ENCODE data around the gene DGKZ.

Gene DGKZ

GRCh38 chr11:46343520-46343919, 3.7 kb upstream of the DGKZ start:
- DNase-seq = no peak

DNA sequence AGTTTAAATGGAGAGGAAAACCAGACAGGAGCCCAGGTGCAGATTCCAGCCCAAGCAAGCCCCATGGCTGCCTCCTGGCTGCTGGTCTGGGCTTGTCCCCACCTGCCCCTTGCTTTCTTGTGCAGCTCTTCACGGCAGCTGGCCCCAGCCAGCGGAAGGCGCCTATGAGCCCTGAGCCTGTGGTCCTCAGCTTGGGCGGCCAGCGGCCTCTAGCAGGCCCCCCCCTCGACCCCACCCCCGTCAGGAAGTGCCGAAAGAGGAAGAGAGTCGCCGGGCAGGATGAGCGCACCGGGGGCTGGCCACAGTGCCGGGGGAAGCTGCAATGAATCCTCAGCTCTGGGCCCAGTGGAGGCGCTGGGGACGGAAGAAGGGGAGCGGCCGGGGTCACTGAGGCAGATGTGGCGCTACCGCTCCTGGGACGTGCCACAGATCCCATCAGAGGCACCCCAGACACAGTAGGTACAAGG, 2.1 kb upstream of the DGKZ start:
- peak in 4 of 56 donors; percentile 26 to 33 (median 32) for DNase-seq

DNA sequence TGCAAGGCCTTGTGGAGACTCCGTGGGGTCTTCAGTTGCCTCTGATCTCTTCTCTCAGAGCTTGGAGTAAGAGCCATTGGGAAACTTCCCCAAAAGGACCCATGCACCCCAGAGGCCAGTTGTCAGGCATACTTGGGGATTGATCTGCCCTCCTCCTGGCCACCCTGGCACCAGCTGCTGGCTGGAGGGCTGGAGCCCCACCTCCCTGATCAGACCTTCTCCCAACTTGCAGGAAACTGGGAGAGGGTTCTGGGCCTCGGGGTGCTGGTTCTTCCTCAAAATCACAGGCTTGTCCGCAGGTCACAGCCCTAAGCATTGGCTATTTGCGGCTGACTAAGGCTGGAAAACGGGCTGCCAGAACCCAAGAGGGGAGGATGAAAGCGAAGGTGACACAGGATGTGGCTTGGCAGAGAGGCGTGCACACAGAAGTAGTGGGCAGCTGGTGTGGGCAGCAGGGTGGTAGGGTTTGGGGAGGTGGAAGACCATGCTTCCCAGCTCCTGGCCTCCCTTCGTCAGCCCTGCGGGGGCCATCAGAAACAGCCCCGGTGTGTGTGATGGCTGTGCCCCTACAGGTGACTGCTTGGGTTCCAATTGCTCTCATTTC, 1.3 kb upstream of the DGKZ start:
- no peak for DNase-seq

GRCh38 chr11:46347637-46348311, 511 bp downstream of the DGKZ start:
- DNase-seq = peak in 1 of 56 donors; percentile 33

DNA sequence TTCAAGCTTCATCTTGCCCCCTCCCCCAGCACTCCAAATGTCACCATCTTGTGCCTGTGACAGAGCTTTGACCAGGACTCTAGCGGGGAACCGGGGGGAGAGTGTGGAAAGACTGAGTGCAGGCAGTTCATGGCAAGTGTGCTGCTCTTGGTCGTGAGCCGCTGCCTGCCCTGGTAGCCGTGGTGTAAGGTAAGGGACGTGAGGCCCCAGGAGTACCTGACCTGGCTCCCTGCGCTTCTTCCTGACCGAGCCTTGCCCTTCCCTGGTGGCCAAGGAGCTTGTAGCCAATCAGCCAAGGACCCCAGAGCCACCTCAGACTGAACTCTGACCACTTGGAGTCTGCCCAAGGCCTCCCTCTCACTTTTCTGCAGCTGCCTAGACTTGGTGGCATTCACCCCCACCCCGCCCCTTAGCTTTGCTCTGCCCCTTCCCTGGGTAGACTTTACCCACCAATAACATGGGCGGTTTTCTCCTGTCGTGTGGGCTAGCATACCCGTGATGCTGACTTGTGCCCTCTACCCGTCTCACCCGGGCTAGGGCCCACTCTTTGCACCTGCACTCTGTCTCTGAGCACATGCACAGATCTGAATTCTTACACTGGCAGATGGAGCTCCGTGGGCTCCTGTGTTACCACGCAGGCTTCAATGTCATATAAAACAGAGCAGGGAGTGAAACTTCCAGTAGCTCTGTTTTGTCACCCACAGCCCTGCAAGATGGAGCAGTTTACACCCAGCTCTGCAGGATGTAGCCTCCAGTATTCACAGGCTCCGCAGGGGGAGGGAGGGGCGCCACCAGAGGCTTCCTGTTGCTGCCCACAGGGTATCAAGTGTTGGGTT, 1.5 kb downstream of the DGKZ start:
- no peak for DNase-seq

- DNase-seq = peak in 5 of 56 donors; percentile 32 to 52 (median 39)
Observed at GRCh38 chr11:46350695-46351094, 3.4 kb downstream of the DGKZ start.

DNA sequence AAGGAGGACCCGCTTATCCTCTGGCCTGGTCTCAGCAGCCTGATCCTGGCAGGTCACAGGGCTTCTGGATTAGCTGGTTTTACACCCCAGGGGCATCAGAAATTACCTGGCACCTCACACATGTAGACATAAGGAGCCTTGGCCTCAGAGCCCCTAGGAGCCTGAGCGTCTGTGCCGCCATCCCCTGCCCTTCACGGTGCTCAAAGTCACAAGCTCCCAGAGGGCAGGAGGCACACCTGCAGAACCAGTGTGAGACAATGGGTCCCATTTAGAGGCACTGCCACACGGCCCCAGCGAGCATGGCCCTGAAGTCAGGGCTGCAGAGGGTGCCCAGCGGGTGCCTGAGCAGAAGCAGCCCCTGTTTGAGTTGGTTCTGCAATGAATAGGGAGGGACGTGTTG, 3.9 kb downstream of the DGKZ start:
- no peak for DNase-seq

- no peak for DNase-seq
Observed at GRCh38 chr11:46351606-46352005, 4.3 kb downstream of the DGKZ start.

DNA sequence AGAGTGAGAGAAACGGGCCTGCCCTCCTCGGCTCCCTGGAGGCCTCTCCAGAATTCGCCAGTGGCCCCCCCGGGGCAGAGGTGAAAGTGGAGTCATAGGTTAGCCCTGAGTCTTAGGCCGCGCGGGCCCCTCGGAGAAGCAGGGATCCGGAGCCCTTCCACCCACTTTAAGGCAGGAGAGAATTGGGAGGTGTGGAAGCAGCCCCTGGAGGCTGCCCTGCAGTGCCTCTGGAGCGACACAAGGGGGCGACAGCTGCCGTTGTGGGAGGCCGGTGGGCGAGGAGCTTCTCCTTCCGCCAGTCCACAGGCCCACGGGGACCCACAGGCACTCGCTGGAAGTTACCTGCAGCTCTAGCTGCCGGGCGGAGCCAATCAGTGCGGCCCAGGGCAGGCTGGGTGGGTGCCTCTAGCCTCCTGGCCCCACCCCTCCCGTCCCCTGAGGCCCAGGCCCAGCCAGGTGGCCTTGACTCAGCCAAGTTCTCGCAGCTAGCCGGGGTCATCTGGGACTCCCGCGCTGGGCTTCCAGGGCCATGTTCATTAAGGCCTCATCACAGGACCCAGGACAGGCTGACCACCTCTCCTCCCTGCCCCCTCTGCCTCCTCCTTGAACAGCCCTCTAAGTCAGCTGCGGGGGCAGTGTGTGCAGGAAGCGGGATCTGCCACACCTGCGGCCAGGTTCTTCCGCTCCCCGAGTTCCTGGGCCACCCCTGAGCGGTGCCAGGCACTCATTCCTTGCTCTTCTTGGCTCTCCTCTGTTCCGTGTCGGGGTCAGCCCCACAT, 5.0 kb downstream of the DGKZ start:
- DNase-seq = peak in 21 of 56 donors; percentile 16 to 59 (median 35)

- peak in 20 of 56 donors; percentile 24 to 76 (median 35) for DNase-seq
Observed at GRCh38 chr11:46353698-46354097, 6.4 kb downstream of the DGKZ start.

- DNase-seq = no peak
Observed at GRCh38 chr11:46356924-46357482, 9.7 kb downstream of the DGKZ start.

DNA sequence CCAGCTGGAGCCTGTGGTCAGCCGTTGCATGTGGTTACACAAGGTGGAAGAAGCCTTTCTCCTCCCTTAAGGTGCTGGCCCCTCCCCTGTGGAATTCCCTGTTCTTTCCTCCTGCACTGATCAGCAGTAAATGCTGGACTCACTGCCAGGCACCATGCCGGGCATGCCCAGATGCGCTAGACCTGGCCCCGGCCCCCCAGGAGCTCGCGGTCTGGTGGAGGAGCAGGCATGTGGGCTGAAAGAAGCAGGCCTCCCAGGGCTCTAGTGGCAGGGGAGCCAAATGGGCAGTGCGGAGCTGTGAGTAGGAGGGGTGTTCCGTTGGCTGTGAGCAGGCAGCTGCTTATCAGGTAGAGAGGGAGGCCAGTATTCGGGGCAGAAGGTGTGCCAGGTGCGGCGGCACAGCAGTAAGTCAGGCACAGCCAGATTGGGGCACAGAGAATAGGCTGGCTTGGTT, 10.2 kb downstream of the DGKZ start:
- no peak for DNase-seq

DNA sequence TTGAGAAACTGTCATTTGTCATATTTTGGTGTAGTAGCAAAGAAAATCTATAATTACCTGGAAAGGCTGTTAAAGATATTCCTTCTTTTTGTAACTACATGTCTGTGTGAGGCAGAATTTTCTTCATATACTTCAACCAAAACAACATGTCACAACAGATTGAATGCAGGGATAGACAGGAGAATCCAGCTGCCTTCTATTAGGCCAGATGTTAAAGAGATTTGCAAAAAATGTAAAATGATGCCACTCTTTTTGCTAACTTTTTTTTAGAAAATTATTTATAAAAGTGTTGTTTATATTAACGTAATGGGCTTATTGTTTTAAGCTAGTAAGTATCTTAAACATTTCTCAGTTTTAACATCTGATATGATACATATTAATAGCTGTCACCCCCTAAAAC, 12.7 kb downstream of the DGKZ start:
- DNase-seq = no peak

DNA sequence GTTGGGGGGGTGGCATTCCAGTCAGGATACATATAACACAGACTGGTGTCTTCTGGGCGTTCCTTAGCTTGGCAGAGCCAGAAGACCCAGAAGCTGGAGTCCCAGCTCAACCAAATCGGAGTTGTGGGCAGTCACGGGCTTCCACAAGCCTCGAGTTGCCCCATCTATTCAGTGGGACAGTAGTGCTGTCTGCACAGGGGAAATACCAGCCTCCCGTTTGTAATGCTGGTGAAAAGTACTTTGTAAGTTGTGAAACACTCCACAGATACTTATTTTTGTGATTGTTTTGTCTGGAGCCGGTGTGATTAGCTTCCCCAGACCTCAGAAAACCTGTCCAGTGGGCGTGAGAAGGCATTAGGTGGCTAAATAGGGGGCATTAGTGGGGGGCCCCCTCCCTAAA, 13.6 kb downstream of the DGKZ start:
- DNase-seq = no peak

DNA sequence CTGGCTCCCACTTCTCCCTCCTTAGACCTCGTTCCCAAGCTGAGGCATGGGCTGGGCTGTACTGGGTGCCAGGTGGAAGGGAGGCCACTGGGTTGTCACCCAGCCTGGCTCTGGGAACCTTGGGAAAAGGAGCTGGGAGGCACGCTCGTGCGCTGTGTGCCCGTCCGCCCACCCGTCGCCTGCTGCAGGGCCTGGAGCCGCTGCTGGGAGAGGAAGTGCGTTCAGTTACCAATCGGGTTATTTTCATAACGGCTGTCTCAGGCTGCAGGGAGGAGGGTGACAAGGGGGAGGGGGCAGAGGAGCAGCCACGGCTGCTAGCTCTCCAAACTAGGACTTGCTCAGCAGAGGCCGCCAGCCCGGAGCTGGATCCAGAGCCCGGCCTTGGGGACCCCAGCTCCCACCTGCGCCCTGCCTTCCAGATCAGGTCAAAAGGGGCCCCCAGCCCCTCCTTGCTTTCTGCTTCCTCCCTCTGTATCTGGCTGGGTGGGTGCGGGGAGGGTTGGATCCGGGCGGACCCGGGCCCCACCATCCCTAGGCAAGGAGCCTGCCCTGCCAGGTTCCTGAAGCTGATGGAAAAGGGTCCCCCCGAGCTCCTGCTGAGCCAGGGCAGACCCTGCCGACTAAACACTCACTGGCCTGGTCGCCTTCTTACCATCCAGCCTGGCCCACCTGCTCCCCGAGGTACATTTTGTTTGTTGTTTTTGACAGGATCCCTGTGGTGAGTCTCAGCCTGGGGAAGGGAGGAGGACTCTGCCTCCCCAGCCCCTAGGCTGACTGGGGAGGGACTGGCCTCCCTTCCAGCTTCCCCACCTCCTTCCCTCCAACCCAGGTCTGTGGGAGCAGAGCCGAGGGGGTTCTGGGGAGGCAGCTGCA, 14.3 kb downstream of the DGKZ start:
- DNase-seq = peak in 36 of 56 donors; percentile 25 to 74 (median 45)

- no peak for DNase-seq
Observed at GRCh38 chr11:46362156-46363030, 15.1 kb downstream of the DGKZ start.

DNA sequence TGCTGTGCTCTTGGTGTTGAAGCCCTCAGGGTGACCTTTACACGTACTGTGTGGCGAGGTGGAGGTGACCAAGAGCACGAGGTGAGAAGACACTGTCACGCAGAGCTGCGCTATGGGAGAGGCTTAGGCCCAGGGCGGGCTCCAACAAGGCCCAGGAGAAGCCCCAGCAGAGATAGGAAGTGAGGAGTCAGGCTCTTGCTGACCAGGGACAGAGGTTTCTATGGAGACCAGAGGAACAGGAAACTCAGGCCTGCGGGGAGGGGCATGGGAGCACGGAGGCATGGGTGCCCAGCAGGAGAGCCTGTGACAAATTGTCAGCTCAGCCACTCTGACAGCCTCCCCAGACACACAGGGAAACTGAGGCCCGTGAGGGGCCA, 15.8 kb downstream of the DGKZ start:
- peak in 33 of 56 donors; percentile 29 to 73 (median 48) for DNase-seq

GRCh38 chr11:46363455-46364005, 16.3 kb downstream of the DGKZ start:
- DNase-seq = peak in 49 of 56 donors; percentile 30 to 90 (median 67)

GRCh38 chr11:46364056-46364455, 16.8 kb downstream of the DGKZ start:
- DNase-seq = no peak

Measured in amygdala (tissue), 56 donors.